Astrocyte (in vitro differentiated cells and primary cell): ENCODE results near the gene IQCE. TPM values are rescaled to one million over a fixed set of nuclear protein-coding genes. Genes with fewer than 3 reads are reported as not detected.
A peak's percentile ranks its signal among the peaks of the same experiment; 100 is the strongest.

Source experiments
- DNase-seq: peaks from one replicate; pipeline ENCODE4 v3.0.0-alpha.2; 2010; ENCODE audit warnings: low read depth
- FAIRE-seq: peaks from 2 replicates; lab custom pipeline; 2011; peaks lifted over from hg19 to GRCh38; lab: Jason Lieb, UNC
- H2AFZ ChIP-seq: 2 replicates; pipeline ENCODE4 v1.6.0; 2012; ENCODE audit warnings: low read depth, low read length, inconsistent platforms
- H3K27ac ChIP-seq: 2 replicates; pipeline ENCODE4 v1.5.1; 2011; ENCODE audit warnings: low read depth, low read length, inconsistent platforms
- H3K27me3 ChIP-seq: 2 replicates; pipeline ENCODE4 v1.6.0; 2011; ENCODE audit warnings: low read length, inconsistent platforms; ENCODE audit not compliant: insufficient read depth
- H3K36me3 ChIP-seq: 2 replicates; pipeline ENCODE4 v1.5.1; 2011; ENCODE audit warnings: low read length, inconsistent platforms; ENCODE audit not compliant: insufficient read depth
- H3K4me1 ChIP-seq: 2 replicates; pipeline ENCODE4 v1.5.1; 2011; ENCODE audit warnings: low read length, inconsistent platforms; ENCODE audit not compliant: insufficient read depth
- H3K4me2 ChIP-seq: 2 replicates; pipeline ENCODE4 v1.6.0; 2012; ENCODE audit warnings: low read length, inconsistent platforms
- H3K4me3 ChIP-seq: 2 replicates; pipeline ENCODE4 v1.5.1; 2011; ENCODE audit warnings: low read depth, mild to moderate bottlenecking, low read length, inconsistent platforms; ENCODE audit not compliant: insufficient read depth
- H3K79me2 ChIP-seq: 2 replicates; pipeline ENCODE4 v1.6.0; 2012; ENCODE audit warnings: mild to moderate bottlenecking, low read length, inconsistent platforms; ENCODE audit not compliant: insufficient read depth
- H3K9ac ChIP-seq: 2 replicates; pipeline ENCODE4 v1.6.0; 2012; ENCODE audit warnings: mild to moderate bottlenecking, low read length, inconsistent platforms
- H3K9me3 ChIP-seq: 2 replicates; pipeline ENCODE4 v1.5.1; 2012; ENCODE audit warnings: low read depth, mild to moderate bottlenecking, low read length, inconsistent platforms; ENCODE audit not compliant: insufficient read depth
- H4K20me1 ChIP-seq: 2 replicates; pipeline ENCODE4 v1.6.0; 2012; ENCODE audit warnings: low read length, inconsistent platforms; ENCODE audit not compliant: insufficient read depth
- H3K27ac Mint-ChIP-seq: one replicate; pipeline ENCODE4 v1.8.0; 2021; ENCODE audit warnings: mild to moderate bottlenecking, mixed read lengths; ENCODE audit not compliant: unreplicated experiment
- H3K27me3 Mint-ChIP-seq: one replicate; pipeline ENCODE4 v1.8.0; 2021; ENCODE audit warnings: low read depth, mixed read lengths; ENCODE audit not compliant: unreplicated experiment
- H3K36me3 Mint-ChIP-seq: one replicate; pipeline ENCODE4 v1.8.0; 2021; ENCODE audit warnings: low read depth, mixed read lengths; ENCODE audit not compliant: unreplicated experiment
- H3K4me1 Mint-ChIP-seq: one replicate; pipeline ENCODE4 v1.8.0; 2021; ENCODE audit warnings: low read depth, mixed read lengths; ENCODE audit not compliant: unreplicated experiment
- H3K4me3 Mint-ChIP-seq: one replicate; pipeline ENCODE4 v1.8.0; 2021; ENCODE audit warnings: mild to moderate bottlenecking, moderate library complexity, mixed read lengths; ENCODE audit not compliant: unreplicated experiment
- H3K9me3 Mint-ChIP-seq: one replicate; pipeline ENCODE4 v1.8.0; 2021; ENCODE audit warnings: mild to moderate bottlenecking, mixed read lengths; ENCODE audit not compliant: unreplicated experiment
- EZH2 ChIP-seq: IDR thresholded peaks from 2 replicates; pipeline ENCODE4 v1.6.1; 2012; ENCODE audit warnings: mild to moderate bottlenecking, low read length, inconsistent platforms; ENCODE audit not compliant: insufficient read depth
- total RNA-seq: library from RNA; stranded (reverse); gene quantifications from 2 replicates; pipeline ENCODE4 v1.2.1, GENCODE V29; 2021
- TF ChIP-seq, protein P1 (sequence below): IDR thresholded peaks from 2 replicates; pipeline ENCODE4 v1.5.1; 2011; ENCODE audit warnings: low read depth, mild to moderate bottlenecking, inconsistent platforms, low read length, moderate library complexity; ENCODE audit not compliant: insufficient read depth

The IQCE gene
- total RNA-seq, 1 donor from 2014 or later: 13.1 TPM

- no peak overlapping the region for H3K4me3 ChIP-seq
- H3K79me2 ChIP-seq: no peaks in the 10 kb centered on the region
- H3K9me3 Mint-ChIP-seq: no peaks in the 10 kb centered on the region
- peaks cover 5% of the 10 kb centered on the region for H4K20me1 ChIP-seq
- no peak overlapping the region for H3K27ac Mint-ChIP-seq
- H3K4me1 Mint-ChIP-seq: peaks cover 25% of the 10 kb centered on the region
- TF ChIP-seq, protein P1, sequence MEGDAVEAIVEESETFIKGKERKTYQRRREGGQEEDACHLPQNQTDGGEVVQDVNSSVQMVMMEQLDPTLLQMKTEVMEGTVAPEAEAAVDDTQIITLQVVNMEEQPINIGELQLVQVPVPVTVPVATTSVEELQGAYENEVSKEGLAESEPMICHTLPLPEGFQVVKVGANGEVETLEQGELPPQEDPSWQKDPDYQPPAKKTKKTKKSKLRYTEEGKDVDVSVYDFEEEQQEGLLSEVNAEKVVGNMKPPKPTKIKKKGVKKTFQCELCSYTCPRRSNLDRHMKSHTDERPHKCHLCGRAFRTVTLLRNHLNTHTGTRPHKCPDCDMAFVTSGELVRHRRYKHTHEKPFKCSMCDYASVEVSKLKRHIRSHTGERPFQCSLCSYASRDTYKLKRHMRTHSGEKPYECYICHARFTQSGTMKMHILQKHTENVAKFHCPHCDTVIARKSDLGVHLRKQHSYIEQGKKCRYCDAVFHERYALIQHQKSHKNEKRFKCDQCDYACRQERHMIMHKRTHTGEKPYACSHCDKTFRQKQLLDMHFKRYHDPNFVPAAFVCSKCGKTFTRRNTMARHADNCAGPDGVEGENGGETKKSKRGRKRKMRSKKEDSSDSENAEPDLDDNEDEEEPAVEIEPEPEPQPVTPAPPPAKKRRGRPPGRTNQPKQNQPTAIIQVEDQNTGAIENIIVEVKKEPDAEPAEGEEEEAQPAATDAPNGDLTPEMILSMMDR: no peak
- no peak for TF ChIP-seq EZH2
- H3K27ac ChIP-seq: no peak overlapping the region
- no peak for FAIRE-seq
- H3K27me3 ChIP-seq: peaks cover 23% of the 10 kb centered on the region
- H3K9ac ChIP-seq: no peak overlapping the region
- H3K4me2 ChIP-seq: peak overlapping the region; percentile 58
- H3K4me3 Mint-ChIP-seq: no peak overlapping the region
- H3K9me3 ChIP-seq: no peaks in the 10 kb centered on the region
- H3K4me1 ChIP-seq: peaks cover 33% of the 10 kb centered on the region
- H3K36me3 ChIP-seq: no peaks in the 10 kb centered on the region
- H2AFZ ChIP-seq: no peak overlapping the region
- peaks cover 8% of the 10 kb centered on the region for H3K27me3 Mint-ChIP-seq
- no peak for DNase-seq
- no peaks in the 10 kb centered on the region for H3K36me3 Mint-ChIP-seq
Observed at GRCh38 chr7:2616387-2617324, 57.9 kb downstream of the IQCE start.

DNA sequence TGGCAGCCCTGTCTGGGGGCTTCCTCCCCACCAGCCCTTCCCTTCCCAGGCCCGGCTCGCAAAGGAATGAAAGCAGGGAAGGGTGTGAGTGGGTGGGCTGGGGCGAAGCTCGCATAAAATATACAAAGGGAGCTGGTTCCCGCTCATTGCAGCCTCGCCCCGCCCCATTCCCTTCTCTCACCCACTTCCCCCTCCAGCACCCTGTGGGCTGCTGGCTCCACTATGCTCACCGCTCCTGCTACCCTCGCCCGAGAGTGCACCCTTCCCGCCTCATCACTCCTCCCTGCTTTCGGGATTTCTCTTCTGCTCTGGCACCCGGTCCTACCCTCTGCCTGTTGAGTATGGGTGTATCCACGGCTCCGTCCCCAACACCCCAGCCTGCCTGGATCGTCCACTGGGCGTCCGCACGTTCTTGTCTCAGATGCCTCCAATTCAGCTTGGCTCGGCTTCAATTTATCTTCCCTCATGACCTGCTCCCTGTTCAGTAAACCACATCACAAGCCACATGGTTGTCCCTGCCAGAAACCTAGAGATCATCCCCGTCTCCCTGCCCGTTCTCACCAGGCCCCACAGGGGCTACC is 58.6 kb downstream of the IQCE start:
- Histone ChIP-seq H3K36me3 (no peaks in the 10 kb centered on the region), H3K4me3 (no peak overlapping the region), H3K79me2 (no peaks in the 10 kb centered on the region), H2AFZ (no peak overlapping the region), H3K4me2 (peak overlapping the region; percentile 58), H3K27ac (no peak overlapping the region), H4K20me1 (peaks cover 5% of the 10 kb centered on the region), H3K9ac (no peak overlapping the region), H3K27me3 (peaks cover 23% of the 10 kb centered on the region), H3K4me1 (peaks cover 39% of the 10 kb centered on the region), H3K9me3 (no peaks in the 10 kb centered on the region)
- Mint-ChIP-seq H3K27ac (peak overlapping the region; percentile 63), H3K9me3 (no peaks in the 10 kb centered on the region), H3K36me3 (no peaks in the 10 kb centered on the region), H3K4me3 (no peak overlapping the region), H3K27me3 (peaks cover 8% of the 10 kb centered on the region), H3K4me1 (peaks cover 21% of the 10 kb centered on the region)
- no peak for DNase-seq
- no peak for TF ChIP-seq EZH2
- TF ChIP-seq, protein P1: no peak
- no peak for FAIRE-seq
